Activated CD4-positive, alpha-beta T cell treated with anti-CD3 and anti-CD28 coated beads for 36 hours (primary cell): ENCODE results near the gene ANKH. TPM values are rescaled to one million over a fixed set of nuclear protein-coding genes. Genes with fewer than 3 reads are reported as not detected.
"Not testable (repeated sequence)": the region's sequence is repeated elsewhere in the genome, so short reads cannot be mapped to it uniquely, and the experiment has no call there.

Experiments used
- ATAC-seq: fragments of 200-7000 bp; cut with Tn5 transposase; one replicate; pipeline ENCODE4 v1.10.0; 2021; ENCODE audit warnings: mild to moderate bottlenecking, moderate library complexity
- CTCF ChIA-PET: fragments of 350-600 bp; sonication (Branson Sonifier 250); formaldehyde crosslinking; loops from one replicate; lab custom pipeline; 2021; ENCODE audit warnings: antibody characterized with exemption; lab: Charles Lee
- POLR2A ChIA-PET: fragments of 350-600 bp; sonication (Branson Sonifier 250); formaldehyde crosslinking; loops from one replicate; lab custom pipeline; 2021; ENCODE audit warnings: antibody characterized with exemption, inconsistent platforms; lab: Charles Lee
- DNase-seq: peaks from one replicate; pipeline ENCODE4 v3.0.0-alpha.2; 2020
- H3K27ac Mint-ChIP-seq: one replicate; pipeline ENCODE4 v1.8.0; 2021; ENCODE audit warnings: mixed read lengths
- H3K27me3 Mint-ChIP-seq: one replicate; pipeline ENCODE4 v1.8.0; 2021; ENCODE audit warnings: mixed read lengths
- H3K36me3 Mint-ChIP-seq: one replicate; pipeline ENCODE4 v1.8.0; 2021; ENCODE audit warnings: low read depth, mixed read lengths
- H3K4me1 Mint-ChIP-seq: one replicate; pipeline ENCODE4 v1.8.0; 2021; ENCODE audit warnings: mixed read lengths
- H3K4me3 Mint-ChIP-seq: one replicate; pipeline ENCODE4 v1.8.0; 2021; ENCODE audit warnings: mild to moderate bottlenecking, moderate library complexity, mixed read lengths
- H3K9me3 Mint-ChIP-seq: one replicate; pipeline ENCODE4 v1.8.0; 2021; ENCODE audit warnings: low read depth, mixed read lengths
- intact Hi-C, 2 experiments: fragments of 100-400 bp; cut with DNase I in 1 of 2; cut with micrococcal nuclease in 1 of 2; formaldehyde crosslinking; loops; one replicate each; pipeline versions ENCODE4 v1.14.2 to v1.15.1; 2022 to 2024; cut with DNase I, micrococcal nuclease
- total RNA-seq, 2 experiments: library from RNA; stranded (reverse); gene quantifications; one replicate each; pipeline ENCODE4 v1.2.3, GENCODE V29; 2021

ANKH gene
- total RNA-seq, 2 experiments from 2014 or later: 72.8 to 76.4 TPM

GRCh38 chr5:14840624-14841023 is 31.0 kb downstream of the ANKH start:
- H3K9me3 Mint-ChIP-seq: peaks cover 6% of the 10 kb centered on the region
- H3K36me3 Mint-ChIP-seq: peaks cover 32% of the 10 kb centered on the region
- no peak overlapping the region for H3K27ac Mint-ChIP-seq
- no peak for DNase-seq
- intact Hi-C loops: no loop called here
- ChIA-PET CTCF (interaction anchor here (1.3 kb wide), 1 partner anchor 47 kb away, joined by 3 read pairs; no protein-coding TSS in a partner anchor), POLR2A (interaction anchor here (0.6 kb wide), 2 partner anchors 76 to 429 kb away, joined by 3 to 4 read pairs; no protein-coding TSS in a partner anchor)
- H3K4me3 Mint-ChIP-seq: no peak overlapping the region
- ATAC-seq: no peak
- no peaks in the 10 kb centered on the region for H3K27me3 Mint-ChIP-seq
- H3K4me1 Mint-ChIP-seq: peaks cover 18% of the 10 kb centered on the region

- Mint-ChIP-seq H3K4me3 (no peak overlapping the region), H3K9me3 (peaks cover 6% of the 10 kb centered on the region), H3K4me1 (peaks cover 23% of the 10 kb centered on the region), H3K36me3 (peaks cover 25% of the 10 kb centered on the region), H3K27me3 (no peaks in the 10 kb centered on the region), H3K27ac (no peak overlapping the region)
- DNase-seq (no peak), ATAC-seq (no peak)
- CTCF ChIA-PET: no interaction called here
- POLR2A ChIA-PET: interaction anchor here (0.6 kb wide), 1 partner anchor 16 kb away, joined by 3 read pairs; no protein-coding TSS in a partner anchor
- intact Hi-C loops: no loop called here
Measured at GRCh38 chr5:14838396-14839319, 32.9 kb downstream of the ANKH start.

DNA sequence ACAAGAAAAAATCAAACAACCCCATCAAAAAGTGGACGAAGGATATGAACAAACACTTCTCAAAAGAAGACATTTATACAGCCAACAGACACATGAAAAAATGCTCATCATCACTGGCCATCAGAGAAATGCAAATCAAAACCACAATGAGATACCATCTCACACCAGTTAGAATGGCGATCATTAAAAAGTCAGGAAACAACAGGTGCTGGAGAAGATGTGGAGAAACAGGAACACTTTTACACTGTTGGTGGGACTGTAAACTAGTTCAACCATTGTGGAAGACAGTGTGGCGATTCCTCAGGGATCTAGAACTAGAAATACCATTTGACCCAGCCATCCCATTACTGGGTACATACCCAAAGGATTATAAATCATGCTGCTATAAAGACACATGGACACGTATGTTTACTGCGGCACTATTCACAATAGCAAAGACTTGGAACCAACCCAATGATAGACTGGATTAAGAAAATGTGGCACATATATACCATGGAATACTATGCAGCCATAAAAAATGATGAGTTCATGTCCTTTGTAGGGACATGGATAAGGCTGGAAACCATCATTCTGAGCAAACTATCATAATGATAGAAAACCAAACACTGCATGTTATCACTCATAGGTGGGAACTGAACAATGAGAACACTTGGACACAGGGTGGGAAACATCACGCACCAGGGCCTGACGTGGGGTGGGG is 34.0 kb downstream of the ANKH start:
- CTCF ChIA-PET, H3K9me3 Mint-ChIP-seq, H3K27ac Mint-ChIP-seq, intact Hi-C loops, H3K27me3 Mint-ChIP-seq, DNase-seq, H3K4me3 Mint-ChIP-seq, POLR2A ChIA-PET, ATAC-seq: not testable (repeated sequence)
- Mint-ChIP-seq H3K4me1 (peaks cover 27% of the 10 kb centered on the region), H3K36me3 (peaks cover 25% of the 10 kb centered on the region)

- Mint-ChIP-seq H3K36me3 (peaks cover 16% of the 10 kb centered on the region), H3K27me3 (no peaks in the 10 kb centered on the region), H3K9me3 (peaks cover 6% of the 10 kb centered on the region), H3K27ac (no peak overlapping the region), H3K4me1 (peaks cover 20% of the 10 kb centered on the region), H3K4me3 (no peak overlapping the region)
- DNase-seq (no peak), ATAC-seq (no peak)
- POLR2A ChIA-PET: no interaction called here
- intact Hi-C loops: no loop called here
- CTCF ChIA-PET: interaction anchor here (1.1 kb wide), 1 partner anchor 11 kb away, joined by 3 read pairs; no protein-coding TSS in a partner anchor
Measured at GRCh38 chr5:14834584-14835550, 36.7 kb downstream of the ANKH start.

DNA sequence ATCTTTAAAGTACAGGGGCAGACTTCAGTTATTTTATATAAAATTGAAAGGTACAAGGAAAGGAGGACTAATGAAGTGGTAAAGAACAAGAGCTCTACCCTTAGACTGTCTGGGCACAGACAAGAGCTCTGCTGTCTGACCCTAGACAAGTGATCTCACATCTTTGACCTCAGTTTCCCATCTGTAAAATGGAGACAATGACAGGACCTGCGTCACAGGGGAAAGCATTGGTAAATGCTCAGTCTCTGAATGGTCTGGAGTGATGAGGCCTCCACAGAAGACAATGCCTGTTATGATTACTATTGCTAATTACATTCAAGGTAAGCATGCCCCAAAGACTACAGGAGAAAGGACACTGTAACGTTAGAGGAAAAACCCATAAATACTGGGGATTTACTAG is 37.5 kb downstream of the ANKH start:
- ChIA-PET POLR2A (no interaction called here), CTCF (interaction anchor here (0.5 to 1.1 kb wide), 3 partner anchors 12 to 255 kb away, joined by 3 read pairs; no protein-coding TSS in a partner anchor)

GRCh38 chr5:14831006-14831338 is 40.6 kb downstream of the ANKH start:
- Mint-ChIP-seq H3K9me3 (no peaks in the 10 kb centered on the region), H3K4me1 (peaks cover 41% of the 10 kb centered on the region), H3K27me3 (no peaks in the 10 kb centered on the region), H3K27ac (no peak overlapping the region), H3K36me3 (peaks cover 13% of the 10 kb centered on the region), H3K4me3 (no peak overlapping the region)
- no peak for ATAC-seq
- no peak for DNase-seq
- intact Hi-C loops: no loop called here
- CTCF ChIA-PET: interaction anchor here (1.2 kb wide), 1 partner anchor 14 kb away, joined by 3 read pairs; no protein-coding TSS in a partner anchor
- POLR2A ChIA-PET: no interaction called here

More for the DNA sequence above, 37.5 kb downstream of the ANKH start:
- no peaks in the 10 kb centered on the region for H3K27me3 Mint-ChIP-seq
- intact Hi-C loops: no loop called here
- H3K27ac Mint-ChIP-seq: no peak overlapping the region
- no peak for ATAC-seq
- H3K36me3 Mint-ChIP-seq: peaks cover 20% of the 10 kb centered on the region
- no peak overlapping the region for H3K4me3 Mint-ChIP-seq
- no peak for DNase-seq
- H3K9me3 Mint-ChIP-seq: peaks cover 6% of the 10 kb centered on the region
- H3K4me1 Mint-ChIP-seq: peaks cover 24% of the 10 kb centered on the region

DNA sequence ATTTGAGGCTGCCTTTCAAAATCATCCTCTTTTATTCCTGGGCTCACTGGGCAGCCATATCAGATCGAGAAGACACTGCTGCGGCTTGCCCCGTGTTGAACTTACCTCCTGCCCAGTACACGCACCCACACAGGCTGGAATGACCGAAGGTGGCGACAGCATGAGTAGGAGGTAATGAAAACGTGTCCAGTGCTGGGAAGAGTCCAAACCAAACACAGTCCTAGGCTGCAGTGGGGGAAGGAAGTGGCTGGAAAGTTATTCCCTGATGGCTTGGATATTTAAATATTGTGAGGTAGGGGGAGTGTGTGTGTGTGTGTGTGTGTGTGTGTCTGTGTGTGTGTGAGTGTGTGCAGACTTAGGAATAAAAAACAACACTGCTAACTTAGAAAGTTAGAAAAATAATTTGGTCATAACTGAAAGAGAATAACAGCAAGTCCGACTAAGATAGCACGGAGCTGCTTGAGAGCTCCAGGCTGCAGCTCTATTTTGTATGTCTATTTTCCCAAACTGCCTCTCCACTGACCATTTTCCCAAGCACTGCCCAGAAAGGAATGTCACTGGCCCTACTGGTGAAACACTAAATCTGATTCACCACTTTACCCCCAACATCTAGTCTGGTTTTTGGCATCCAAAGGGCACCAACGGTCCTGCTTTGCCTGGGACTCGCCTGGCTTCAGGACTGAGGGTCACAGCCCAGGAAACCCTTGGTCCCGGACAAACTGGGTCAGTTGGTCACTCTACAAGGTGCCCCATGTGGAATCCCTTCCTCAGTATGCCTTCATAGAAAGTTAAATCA is 41.2 kb downstream of the ANKH start:
- intact Hi-C loops: no loop called here
- CTCF ChIA-PET: no interaction called here
- no peaks in the 10 kb centered on the region for H3K9me3 Mint-ChIP-seq
- peaks cover 13% of the 10 kb centered on the region for H3K36me3 Mint-ChIP-seq
- ATAC-seq: no peak
- DNase-seq: no peak
- H3K27ac Mint-ChIP-seq: no peak overlapping the region
- no peaks in the 10 kb centered on the region for H3K27me3 Mint-ChIP-seq
- POLR2A ChIA-PET: no interaction called here
- no peak overlapping the region for H3K4me3 Mint-ChIP-seq
- H3K4me1 Mint-ChIP-seq: peaks cover 38% of the 10 kb centered on the region

DNA sequence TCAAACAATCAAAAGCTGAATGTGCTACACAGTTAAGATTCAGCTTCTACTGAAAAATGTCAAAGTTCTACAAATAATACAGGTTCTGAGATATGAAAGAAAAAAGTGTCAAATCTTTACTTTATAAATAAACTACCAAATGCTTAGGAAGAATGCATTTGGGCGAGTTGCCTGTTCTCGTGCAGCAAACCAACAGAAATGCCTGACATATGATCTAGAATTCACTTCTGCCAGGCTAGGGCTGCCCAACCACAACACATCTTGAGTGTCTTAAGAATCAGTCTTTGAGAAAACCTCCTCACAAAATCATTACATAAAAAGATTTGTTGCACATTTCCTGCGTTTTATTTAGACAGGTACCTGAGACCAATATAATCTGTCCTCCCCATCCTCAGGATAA is 42.2 kb downstream of the ANKH start:
- peaks cover 42% of the 10 kb centered on the region for H3K4me1 Mint-ChIP-seq
- ChIA-PET CTCF (interaction anchor here (0.7 kb wide), 1 partner anchor 13 kb away, joined by 4 read pairs; no protein-coding TSS in a partner anchor), POLR2A (no interaction called here)
- H3K36me3 Mint-ChIP-seq: peaks cover 13% of the 10 kb centered on the region
- no peak overlapping the region for H3K27ac Mint-ChIP-seq
- no peaks in the 10 kb centered on the region for H3K9me3 Mint-ChIP-seq
- intact Hi-C loops: no loop called here
- H3K4me3 Mint-ChIP-seq: no peak overlapping the region
- no peaks in the 10 kb centered on the region for H3K27me3 Mint-ChIP-seq
- no peak for ATAC-seq
- no peak for DNase-seq

- Mint-ChIP-seq H3K9me3 (no peaks in the 10 kb centered on the region), H3K4me3 (no peak overlapping the region), H3K4me1 (peaks cover 48% of the 10 kb centered on the region), H3K27ac (no peak overlapping the region), H3K36me3 (peaks cover 13% of the 10 kb centered on the region), H3K27me3 (no peaks in the 10 kb centered on the region)
- DNase-seq (no peak), ATAC-seq (no peak)
- intact Hi-C loops: no loop called here
- CTCF ChIA-PET: interaction anchor here (0.6 to 1.0 kb wide), 4 partner anchors 10 to 48 kb away, joined by 3 to 4 read pairs (median 3); no protein-coding TSS in a partner anchor
- POLR2A ChIA-PET: no interaction called here
Measured at GRCh38 chr5:14826714-14827113, 44.9 kb downstream of the ANKH start.

DNA sequence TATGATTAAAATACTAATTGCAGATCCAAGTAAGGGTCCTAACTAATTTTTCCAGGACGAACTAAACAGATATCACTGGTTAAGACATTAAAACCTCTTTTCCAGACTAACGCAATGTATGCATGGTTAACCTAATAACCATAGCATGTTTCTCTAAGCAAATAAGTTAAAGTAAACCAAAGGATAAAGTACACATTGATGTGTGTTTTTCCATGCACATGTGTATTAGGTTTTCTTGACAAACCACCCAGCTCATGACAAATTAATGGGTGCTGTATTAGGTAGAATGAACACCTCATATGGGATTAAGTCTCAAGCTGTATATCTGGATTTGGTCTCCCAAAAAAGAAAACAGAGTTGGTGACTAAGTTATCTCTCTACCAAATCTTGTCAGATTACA is 45.6 kb downstream of the ANKH start:
- DNase-seq (no peak), ATAC-seq (no peak)
- Mint-ChIP-seq H3K4me3 (no peak overlapping the region), H3K9me3 (no peaks in the 10 kb centered on the region), H3K36me3 (peaks cover 13% of the 10 kb centered on the region), H3K27me3 (no peaks in the 10 kb centered on the region), H3K4me1 (peaks cover 52% of the 10 kb centered on the region), H3K27ac (no peak overlapping the region)
- CTCF ChIA-PET: interaction anchor here (0.7 to 1.0 kb wide), 3 partner anchors 10 to 29 kb away, joined by 3 to 4 read pairs (median 3); no protein-coding TSS in a partner anchor
- intact Hi-C loops: no loop called here
- POLR2A ChIA-PET: no interaction called here
